Activated CD8-positive, alpha-beta memory T cell treated with anti-CD3 and anti-CD28 coated beads, Interleukin-2, amount 50 U/mL, for 24 hours (primary cell): ENCODE data around the gene DTNBP1.

Experiments used
- DNase-seq: peaks from one replicate; pipeline ENCODE4 v3.0.0-alpha.2; 2020; ENCODE audit errors: extremely low read depth

DTNBP1 gene

GRCh38 chr6:15626160-15626559, 36.7 kb downstream of the DTNBP1 start:
- no peak for DNase-seq

- no peak for DNase-seq
Measured at GRCh38 chr6:15623276-15624116, 39.3 kb downstream of the DTNBP1 start.

GRCh38 chr6:15622045-15622740, 40.6 kb downstream of the DTNBP1 start:
- no peak for DNase-seq

GRCh38 chr6:15621203-15622044, 41.4 kb downstream of the DTNBP1 start:
- DNase-seq: no peak

GRCh38 chr6:15620611-15621010, 42.2 kb downstream of the DTNBP1 start:
- no peak for DNase-seq

GRCh38 chr6:15619330-15619729, 43.5 kb downstream of the DTNBP1 start:
- no peak for DNase-seq

GRCh38 chr6:15618685-15619084, 44.1 kb downstream of the DTNBP1 start:
- no peak for DNase-seq

GRCh38 chr6:15616261-15616660, 46.6 kb downstream of the DTNBP1 start:
- DNase-seq: no peak

GRCh38 chr6:15615802-15616201, 47.0 kb downstream of the DTNBP1 start:
- DNase-seq: no peak

- DNase-seq: no peak
Measured at GRCh38 chr6:15614277-15614676, 48.6 kb downstream of the DTNBP1 start.

GRCh38 chr6:15608396-15608795, 54.4 kb downstream of the DTNBP1 start:
- DNase-seq: no peak

- DNase-seq: no peak
Measured at GRCh38 chr6:15607603-15608002, 55.2 kb downstream of the DTNBP1 start.

- DNase-seq: no peak
Measured at GRCh38 chr6:15606347-15606746, 56.5 kb downstream of the DTNBP1 start.

GRCh38 chr6:15604843-15605242, 58.0 kb downstream of the DTNBP1 start:
- DNase-seq: no peak

- DNase-seq: no peak
Measured at GRCh38 chr6:15602154-15602553, 60.7 kb downstream of the DTNBP1 start.

GRCh38 chr6:15598273-15598798, 64.5 kb downstream of the DTNBP1 start:
- DNase-seq: no peak

GRCh38 chr6:15596186-15596896, 66.5 kb downstream of the DTNBP1 start:
- no peak for DNase-seq

GRCh38 chr6:15595461-15596173, 67.2 kb downstream of the DTNBP1 start:
- no peak for DNase-seq

GRCh38 chr6:15594512-15595259, 68.1 kb downstream of the DTNBP1 start:
- DNase-seq: no peak

GRCh38 chr6:15593798-15594197, 69.0 kb downstream of the DTNBP1 start:
- no peak for DNase-seq
